ENCODE data around the gene LRRFIP1.
"Not testable (repeated sequence)": the region's sequence is repeated elsewhere in the genome, so short reads cannot be mapped to it uniquely, and the experiment has no call there.

The LRRFIP1 gene

DNA sequence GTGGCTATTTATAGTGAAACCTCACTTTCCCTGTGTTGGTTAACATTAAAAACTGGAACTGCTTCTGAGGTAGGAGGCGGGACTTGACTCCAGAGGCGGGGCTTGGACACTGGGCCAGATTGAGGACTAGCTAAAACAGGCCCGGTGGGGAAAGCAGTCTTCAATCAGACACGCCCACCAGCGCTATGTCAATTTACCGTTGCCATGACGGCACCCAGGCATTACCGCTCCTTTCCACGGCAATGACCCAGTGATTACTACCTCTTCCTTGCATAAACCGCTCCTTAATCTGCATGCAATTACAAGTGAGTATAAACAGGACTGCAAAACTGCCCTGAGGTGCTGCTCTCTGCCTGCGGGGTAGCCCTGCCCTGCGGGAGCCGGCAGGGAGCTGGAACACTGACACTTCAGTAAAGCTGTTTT is 35.3 kb downstream of the LRRFIP1 start:
- peak; percentile 91 for DNase-seq (ENCODE audit: low read depth)

DNA sequence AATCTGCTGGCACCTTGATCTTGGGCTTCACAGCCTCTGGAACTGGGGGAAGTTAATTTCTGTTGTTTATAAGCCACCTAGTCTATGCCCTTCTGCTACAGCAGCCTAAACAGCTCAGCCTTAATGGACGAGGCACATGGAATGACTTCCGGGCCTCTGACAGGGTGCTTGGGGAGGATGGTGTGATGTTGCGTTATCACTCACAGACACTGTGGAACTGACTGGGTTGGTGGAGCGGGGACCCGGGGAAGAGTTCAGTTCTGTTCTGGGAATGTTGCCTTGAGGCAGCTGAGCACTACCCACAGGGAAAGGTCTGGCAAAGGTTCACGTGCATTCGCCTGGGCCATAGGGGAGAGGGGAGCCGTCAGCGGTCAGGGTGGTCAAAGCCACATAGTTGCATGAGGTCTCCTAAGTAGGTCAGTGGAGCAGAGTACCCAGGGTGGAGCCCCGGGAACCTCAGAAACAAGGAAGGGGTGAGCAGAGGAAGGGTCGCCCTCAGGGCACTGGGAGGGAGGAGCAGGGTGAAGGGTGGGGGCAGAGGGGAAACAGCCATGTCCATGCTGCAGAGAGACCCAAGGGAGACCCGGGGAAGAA is 36.2 kb downstream of the LRRFIP1 start:
- DNase-seq (ENCODE audit: low read depth): no peak

DNA sequence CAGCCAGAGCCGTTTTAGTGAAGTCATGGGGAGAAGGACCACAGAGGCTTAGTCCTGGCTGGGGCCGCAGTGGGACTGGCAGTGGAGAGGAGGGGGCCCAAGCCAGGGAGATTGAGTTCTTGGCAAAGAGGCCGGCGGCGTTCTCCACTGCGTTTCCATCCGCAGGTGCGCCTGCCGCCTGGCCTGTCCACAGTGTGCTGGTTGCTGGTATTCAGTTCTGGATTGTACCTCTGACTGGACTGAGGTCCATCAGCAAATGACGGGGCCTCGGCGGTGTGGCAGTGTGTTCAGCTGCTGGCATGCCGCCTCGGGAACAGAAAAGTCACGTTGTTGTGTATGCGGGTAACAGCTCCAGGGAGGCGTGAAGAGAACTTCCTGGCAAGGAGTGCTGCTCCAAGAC is 36.8 kb downstream of the LRRFIP1 start:
- no peak for DNase-seq (ENCODE audit: low read depth)

DNA sequence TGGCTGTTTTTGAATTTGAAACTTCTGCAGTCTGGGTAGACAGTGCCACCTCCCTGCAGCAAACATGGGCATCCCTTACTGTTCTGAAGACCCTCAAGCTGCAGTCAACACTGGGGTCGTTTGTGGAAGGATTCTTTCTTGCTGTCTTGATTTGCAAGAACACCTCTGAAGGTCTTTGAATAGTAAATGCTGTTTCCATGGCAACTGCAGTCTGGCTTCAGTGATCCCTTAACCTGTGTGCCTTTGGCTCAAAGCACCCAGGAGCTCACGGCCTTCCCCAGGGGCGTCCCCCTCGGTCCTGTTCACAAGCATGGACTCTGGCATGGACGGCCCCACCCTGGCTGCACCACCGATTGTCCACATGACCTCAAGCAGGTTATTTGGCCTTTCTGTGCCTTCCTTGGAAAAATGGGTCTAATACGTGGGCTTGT is 38.3 kb downstream of the LRRFIP1 start:
- no peak for DNase-seq (ENCODE audit: low read depth)

DNA sequence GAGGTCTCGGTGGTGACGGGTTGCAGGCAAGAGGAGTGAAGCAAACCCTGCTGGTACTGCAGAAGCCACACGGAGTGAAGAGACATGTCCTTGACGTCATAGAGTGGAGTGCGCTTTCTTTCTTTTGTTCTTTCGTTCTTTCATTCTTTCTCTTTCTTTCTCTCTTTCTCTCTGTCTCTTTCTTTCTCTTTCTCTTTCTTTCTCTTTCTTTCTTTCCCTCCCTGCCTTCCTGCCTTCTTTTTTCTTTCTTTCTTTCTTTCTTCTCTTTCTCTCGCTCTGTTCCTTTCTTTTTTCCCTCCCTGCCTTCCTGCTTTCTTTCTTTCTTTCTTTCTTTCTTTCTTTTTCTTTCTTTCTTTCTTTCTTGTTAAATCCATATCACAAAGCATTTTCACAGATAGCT is 39.2 kb downstream of the LRRFIP1 start:
- no peak for DNase-seq (ENCODE audit: low read depth)

DNA sequence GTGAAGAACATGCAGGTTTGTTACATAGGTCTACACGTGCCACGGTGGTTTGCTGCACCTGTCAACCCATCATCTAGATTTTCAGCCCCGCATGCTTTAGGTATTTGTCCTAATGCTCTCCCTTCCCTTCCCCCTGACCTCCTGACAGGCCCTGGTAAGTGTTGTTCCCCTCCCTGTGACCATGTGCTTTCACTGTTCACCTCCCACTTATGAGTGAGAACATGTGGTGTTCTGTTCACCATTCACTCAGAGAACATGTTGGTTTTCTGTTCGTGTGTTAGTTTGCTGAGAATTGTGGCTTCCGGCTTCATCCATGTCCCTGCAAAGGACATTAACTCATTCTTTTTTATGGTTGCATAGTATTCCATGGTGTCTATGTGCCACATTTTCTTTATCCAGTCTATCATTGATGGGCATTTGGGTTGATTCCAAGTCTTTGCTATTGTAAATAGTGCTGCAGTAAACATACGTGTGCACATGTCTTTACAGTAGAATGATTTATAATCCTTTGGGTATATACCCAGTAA is 39.7 kb downstream of the LRRFIP1 start:
- DNase-seq (ENCODE audit: low read depth): not testable (repeated sequence)

DNA sequence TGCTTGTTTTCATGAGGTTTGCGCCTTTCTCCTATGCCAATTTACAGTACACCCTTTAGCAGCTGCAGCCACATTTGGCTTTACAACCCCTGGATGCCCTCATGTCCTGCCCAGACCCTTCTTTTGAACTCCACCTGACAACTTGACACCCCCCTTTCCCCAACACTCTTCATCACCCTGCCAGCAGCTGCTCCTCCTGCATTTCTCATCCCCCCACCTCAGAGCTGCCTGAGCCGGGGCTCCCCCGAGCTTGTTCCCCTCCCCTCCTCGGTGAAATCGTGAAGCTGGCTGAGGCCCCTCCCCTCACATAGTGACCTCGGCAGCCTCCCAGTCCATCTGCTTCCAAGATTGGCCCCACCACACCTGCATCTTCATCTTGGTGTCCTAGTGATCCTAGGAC is 40.5 kb downstream of the LRRFIP1 start:
- no peak for DNase-seq (ENCODE audit: low read depth)

DNA sequence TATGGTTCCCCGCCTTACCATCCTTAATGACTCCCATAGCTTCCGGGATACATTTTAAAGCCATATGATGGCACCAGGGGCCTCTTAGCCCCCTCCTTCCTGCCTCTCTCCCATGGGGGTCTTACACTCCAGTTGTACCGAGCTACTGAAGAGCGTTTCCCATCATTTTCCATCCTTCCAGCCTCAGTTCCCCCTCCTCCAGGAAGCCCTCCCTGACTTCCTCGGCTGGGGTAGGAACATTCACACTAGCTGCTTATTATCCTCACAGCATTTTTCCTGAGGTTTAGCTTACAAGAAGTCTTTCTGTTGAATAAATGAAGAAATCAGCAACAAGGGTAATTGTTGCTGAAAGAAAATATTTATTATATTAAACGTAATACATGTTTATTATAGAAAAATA is 41.1 kb downstream of the LRRFIP1 start:
- DNase-seq (ENCODE audit: low read depth): no peak

DNA sequence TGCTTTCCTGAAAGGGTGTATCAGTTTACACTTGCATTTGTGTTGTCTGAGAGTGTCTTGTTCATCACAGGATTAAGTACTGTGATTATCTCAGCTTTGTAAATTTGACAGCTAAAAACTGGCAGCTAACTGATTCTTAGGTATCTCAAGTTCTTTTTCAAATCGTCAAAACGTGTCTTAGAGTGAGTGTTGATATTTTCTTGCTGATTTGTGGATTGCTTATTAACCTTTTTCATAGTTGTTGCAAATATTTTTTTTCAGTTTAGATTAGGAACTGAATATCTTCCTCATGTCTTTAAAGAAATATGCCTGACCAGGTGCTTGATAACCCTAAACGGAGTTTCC is 41.9 kb downstream of the LRRFIP1 start:
- DNase-seq (ENCODE audit: low read depth): no peak

DNA sequence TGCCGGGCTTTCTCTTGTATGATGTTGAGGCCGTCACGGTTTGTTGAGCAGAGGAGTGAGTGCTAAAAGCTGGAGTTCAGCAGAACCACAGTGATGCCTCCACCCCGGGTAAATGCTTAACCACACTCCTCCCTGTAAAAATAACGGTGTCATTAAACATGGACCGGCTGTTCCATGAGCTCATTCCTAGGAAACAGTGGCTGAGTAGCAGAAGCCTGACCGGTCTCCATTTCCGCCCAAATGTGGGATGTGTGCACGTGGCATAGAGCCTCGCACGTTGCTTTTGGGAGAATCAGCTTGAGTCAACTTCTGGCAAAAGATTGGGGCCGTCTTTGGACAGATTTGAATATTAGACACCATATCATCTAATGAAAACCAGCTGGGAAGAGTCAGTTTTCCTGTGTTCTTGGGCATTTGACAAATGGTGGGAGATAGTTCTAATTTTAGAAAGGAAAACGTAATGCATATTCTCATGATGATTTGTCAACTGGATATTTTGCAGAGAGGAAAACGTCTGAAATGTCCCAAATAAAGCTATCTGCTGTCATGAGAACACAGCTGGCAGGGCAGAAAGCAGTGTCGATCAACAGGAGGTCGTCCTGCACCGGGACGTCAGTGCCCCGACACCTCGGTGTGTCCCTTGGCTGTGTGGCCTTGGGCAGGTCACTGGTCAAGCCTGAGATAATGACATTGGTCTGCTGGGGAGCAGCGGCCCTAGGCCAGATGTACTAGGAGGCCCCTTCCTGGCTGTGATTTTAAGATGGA is 42.4 kb downstream of the LRRFIP1 start:
- peak; percentile 99 for DNase-seq (ENCODE audit: low read depth)

DNA sequence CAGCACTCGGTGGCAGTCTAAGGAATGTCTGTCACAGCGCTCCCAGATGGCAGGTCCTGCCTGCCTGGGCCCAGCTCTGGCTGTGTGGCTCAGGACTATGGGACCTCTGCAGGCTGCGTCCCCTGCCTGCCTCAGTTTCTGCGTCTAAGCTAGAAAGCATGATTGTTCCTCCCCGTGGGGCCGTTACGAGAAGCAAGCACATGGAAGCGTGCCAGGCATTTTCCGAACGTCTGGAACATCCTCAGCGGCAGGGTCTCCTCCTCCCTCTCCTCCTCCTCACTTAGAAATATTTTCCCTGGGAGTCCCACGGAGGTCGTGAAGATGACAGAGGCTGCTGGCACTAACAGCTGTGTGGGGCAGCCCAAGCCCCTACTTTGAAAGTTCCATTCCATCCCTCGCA is 43.3 kb downstream of the LRRFIP1 start:
- DNase-seq (ENCODE audit: low read depth): no peak

DNA sequence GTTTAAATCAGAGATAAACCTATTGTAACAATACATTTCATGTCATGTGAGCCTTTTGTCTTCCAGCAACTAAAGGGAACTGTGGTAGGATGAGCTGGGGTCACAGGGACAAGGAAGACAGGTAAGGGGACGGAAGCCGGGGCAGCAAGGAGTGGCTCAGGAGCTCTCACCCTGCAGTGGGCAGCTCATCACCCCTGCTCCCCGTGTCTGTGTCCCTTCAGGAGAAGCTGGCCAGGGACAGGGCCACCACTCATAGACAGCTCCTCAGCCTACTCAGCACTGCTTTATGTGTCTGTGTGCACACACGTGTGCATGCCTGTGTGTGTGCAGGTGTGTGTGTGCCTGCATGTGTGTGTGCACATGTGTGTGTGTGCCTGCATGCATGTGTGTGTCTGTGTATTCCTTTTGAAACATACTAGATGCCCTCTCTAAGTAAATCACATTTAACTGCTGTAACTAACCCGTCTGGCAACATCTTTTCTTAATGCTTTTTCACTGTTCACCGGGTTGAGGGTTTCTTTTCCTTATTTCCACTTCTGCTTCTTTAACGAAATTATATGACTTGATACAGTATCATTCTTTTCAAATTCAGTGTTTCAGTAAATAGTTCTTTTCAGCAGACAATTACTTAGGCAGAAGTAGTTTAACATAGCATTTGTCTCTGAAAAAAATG is 44.2 kb downstream of the LRRFIP1 start:
- DNase-seq (ENCODE audit: low read depth): no peak

DNA sequence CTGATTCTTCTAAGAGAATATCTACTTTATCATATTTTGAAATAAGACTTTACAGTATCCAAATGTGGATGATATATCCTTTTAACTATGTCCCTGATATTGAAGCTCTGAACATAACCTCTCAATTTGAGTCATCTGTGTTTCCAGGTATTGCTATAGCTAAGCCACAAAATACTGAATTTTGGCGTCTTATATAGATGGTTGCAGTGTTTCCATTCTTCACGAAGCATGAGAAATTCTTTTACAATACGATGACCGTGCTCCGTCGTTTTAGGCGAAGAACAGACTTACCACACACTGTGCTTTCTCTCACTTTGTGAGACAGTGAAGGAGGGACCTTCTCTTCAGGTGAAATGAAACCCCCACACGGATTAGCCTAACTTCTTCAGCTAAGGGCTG is 45.3 kb downstream of the LRRFIP1 start:
- DNase-seq (ENCODE audit: low read depth): no peak

DNA sequence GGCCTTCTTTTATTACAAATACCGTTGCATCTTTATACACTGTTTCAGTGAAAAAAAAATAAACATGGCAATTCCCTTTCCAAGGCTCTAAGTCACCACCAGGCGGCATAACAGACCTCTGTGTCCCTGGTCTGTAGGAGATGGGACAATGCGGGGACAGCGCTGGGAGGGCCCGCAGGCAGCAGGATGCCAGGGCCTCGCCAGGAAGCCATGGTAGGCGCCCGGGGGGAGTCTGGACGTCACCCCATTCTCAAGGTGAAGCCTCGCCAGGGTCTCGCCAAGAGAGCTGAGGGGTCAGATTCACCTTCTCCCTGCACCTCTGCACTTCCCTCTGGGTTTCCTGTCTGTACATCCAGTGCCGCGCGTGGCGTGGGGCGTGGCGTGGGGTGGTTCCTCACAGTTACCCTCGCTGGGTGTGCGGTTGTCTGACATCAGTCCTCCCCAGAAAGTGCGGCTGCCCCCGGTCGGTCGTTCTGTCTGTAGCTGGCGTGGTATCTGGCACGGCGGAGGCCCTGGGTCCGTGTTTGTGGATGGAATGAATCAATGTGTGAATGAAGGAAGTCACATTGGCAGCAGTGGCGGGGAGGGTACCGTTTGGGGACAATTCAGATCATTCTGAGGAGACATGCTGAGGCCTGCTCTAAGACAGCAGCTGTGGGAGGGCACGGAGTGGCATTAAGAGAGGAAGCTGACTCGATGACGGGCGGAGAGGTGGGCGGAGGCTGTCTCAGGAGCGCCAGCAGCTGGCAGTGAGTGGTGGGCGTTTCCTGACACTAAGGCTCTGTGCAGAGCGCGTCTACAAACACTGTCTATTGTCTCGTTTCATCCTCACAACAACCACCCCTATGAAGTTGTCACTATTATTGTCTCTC is 46.0 kb downstream of the LRRFIP1 start:
- DNase-seq (ENCODE audit: low read depth): no peak

DNA sequence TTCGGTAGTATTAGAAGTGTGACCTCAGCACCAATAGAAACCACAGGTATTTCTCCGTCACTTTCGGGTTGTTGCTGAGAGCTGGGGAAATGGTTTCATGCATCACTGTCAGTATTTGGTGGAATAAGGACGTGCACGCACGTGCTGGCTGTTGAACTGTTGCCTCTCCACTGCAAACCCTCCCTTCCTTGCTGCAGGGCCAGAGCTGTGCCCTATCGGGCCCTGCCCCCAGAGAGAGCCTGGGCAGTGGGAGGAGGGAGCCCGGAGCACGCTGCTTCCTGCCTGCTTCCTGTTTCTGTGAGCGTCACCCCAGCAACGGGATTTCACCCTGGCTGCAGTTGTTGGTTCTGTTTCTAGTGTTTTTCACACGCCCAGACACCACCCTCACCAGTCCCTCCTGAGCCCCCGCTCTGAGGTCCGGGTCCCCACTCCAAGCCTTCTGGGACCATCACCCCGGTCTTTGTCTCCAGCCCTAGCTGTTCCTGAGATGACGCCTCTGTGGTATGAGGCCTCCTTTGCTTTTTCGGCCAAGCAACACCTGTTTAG is 47.4 kb downstream of the LRRFIP1 start:
- DNase-seq (ENCODE audit: low read depth): peak; percentile 72

DNA sequence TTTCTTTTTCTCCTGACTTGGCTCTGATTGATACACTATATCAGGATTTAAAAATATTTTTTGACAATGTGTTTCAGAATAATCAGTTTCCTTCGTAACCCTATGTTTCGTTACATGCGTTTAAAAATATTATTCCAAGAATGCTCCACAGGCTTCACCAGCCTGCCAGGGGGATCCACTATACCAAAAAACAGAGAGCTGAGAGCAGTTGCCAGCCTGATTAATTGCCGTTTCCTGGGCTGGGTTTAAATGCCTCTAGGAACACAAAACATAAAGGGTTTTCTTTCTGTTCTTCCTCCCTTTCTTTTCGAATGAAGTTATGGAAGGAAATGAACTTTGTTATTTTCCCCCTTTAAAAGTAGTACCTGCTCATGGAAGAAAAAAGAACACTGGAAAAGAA is 47.9 kb downstream of the LRRFIP1 start:
- DNase-seq (ENCODE audit: low read depth): no peak

DNA sequence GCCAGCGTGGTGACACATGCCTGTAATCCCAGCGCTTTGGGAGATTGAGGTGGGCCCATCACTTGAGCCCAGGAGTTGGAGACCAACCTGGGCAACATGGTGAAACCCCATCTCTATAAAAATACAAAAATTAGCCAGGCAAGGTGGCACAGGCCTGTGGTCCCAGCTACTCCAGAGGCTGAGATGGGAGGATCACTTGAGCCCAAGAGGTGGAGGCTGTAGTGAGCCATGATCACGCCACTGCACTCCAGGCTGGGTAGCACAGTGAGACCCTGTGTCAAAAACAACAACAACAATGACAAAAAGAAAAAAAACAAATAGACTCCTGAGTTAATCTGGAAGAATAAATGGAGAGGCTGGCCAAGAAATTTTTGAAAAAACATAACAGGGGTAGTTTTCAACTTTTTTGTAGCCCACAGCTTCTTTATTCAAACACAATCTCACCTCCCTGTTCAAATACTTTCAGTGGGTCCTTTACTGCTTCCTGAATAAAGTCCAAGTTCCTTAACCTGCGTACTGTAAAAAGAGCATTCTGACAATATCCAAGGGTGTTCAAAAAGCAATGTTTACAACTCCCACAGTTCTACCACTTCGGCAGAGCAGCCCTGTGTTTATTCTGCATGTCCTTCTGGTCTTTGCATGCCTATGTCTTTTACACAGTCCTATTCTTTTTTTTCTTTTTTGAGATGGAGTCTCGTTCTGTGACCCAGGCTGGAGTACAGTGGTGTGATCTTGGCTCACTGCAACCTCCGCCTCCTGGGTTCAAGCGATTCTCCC is 53.5 kb downstream of the LRRFIP1 start:
- no peak for DNase-seq (ENCODE audit: low read depth)

DNA sequence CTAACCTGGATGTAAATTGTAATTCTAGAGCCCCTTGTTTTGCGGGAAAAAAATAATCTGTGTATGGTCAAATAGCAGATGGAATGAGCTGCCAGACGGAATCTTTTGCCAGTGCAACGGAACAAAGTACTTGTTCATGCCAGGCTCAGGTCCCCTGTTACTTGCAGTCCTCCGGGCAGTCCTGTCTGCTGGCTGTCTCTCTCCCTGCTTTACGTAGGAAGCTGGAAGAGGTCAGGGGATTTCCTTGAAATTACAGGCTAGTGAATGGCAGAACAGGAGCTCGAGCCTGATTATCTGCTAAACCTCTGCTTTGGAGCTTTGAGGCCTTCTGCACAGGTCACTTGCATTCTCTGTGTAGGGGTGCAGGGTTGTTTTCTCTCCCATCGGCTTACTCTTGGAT is 54.8 kb downstream of the LRRFIP1 start:
- DNase-seq (ENCODE audit: low read depth): no peak

DNA sequence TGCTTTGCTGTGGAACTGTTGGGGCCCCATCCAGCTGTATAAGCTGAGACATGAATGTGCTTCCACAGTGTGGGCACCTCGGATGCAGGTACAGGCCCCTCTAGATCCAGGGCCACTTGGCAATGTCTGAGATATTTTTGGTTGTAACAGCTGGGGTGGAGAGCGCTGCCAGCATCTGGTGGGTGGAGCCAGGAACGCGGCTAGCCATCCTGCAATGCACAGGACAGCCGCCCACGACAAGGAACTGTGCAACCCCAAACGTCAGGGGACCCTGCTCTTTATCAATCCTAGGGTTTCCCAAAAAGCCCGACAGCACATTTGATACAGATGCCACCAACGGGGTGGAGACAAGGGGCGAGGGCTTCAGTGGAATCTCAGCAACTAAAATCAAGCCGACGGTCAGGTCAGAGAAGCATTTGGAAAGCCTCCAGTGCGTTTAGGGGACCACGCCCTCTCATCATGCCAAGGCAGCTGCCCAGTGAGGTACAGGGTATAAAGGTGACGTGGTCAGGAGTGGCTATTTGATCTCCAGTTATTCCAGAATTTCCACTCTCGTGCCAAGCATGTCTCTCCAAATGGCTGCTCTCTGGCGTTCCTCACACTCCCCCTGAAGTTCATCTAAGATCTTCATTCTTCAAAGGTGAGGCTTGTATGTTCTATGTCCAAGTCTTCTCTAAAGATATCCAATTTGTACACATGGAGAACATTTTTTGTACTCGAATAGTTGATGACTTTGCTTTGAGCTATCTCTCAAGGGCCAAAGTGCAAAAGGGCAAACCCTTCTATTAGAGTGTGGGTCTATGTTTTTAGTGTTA is 55.7 kb downstream of the LRRFIP1 start:
- DNase-seq (ENCODE audit: low read depth): no peak

DNA sequence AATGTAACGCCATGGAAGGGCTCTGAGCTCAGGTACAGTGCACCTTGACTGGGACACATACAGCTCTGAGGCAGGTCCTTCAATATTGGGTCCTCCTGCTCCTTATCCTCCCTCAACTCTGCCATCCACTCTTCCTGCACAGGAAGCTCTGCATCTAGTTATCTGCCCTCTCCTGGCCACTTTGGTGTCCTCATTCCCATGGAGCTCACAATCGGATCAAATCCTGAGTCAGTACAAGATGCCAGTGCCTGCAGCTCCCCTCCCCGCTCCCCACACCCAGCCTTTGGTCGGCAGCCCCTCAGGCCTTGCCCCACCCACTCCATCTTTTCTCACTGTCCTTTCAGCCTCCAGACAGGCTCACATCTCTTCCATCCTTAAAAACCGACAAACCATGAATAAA is 58.0 kb downstream of the LRRFIP1 start:
- DNase-seq (ENCODE audit: low read depth): no peak

Measured in stromal cell of bone marrow (primary cell).